Tibial artery (tissue), 4 donors: ENCODE results near the gene CFAP61.

Experiments
- DNase-seq, 2 donors: peaks; one replicate each; pipeline ENCODE4 v3.0.0-alpha.2; 2019
- H3K27ac ChIP-seq, 2 donors: fragments of 200-600 bp; sonication (generic) in 1 of 2; 1 replicate in 1 of 2; 2 replicates in 1 of 2; pipeline ENCODE4 v1.5.1; 2018 to 2019; ENCODE audit warnings: mild to moderate bottlenecking in 1 of 2
- H3K27me3 ChIP-seq, 2 donors: fragments of 200-600 bp; sonication (generic) in 1 of 2; one replicate each; pipeline versions ENCODE4 v1.5.1 to v1.6.0; 2016 to 2019
- H3K36me3 ChIP-seq, 3 donors: fragments of 200-600 bp; sonication (generic) in 2 of 3; one replicate each; pipeline ENCODE4 v1.5.1; 2016 to 2019; ENCODE audit warnings: mild to moderate bottlenecking in 2 of 3
- H3K4me1 ChIP-seq, 4 donors: fragments of 200-600 bp; sonication (generic) in 2 of 4; 1 replicate in 3 of 4; 2 replicates in 1 of 4; pipeline ENCODE4 v1.5.1; 2016 to 2019
- H3K4me3 ChIP-seq, 2 donors: fragments of 200-600 bp; sonication (generic) in 1 of 2; 1 replicate in 1 of 2; 2 replicates in 1 of 2; pipeline ENCODE4 v1.5.1; 2018 to 2019; ENCODE audit warnings: mild to moderate bottlenecking in 2 of 2
- H3K9me3 ChIP-seq, 3 donors: fragments of 200-600 bp; sonication (generic) in 1 of 3; one replicate each; pipeline ENCODE4 v1.5.1; 2016 to 2019
- CTCF ChIP-seq, 2 experiments: fragments of 200-600 bp in 1 of 2; fragments of 450-650 bp in 1 of 2; IDR thresholded peaks; one replicate each; pipeline ENCODE4 v1.5.1; 2017 to 2019; ENCODE audit warnings: antibody characterized with exemption in 2 of 2, mild to moderate bottlenecking in 1 of 2, moderate library complexity in 1 of 2
- intact Hi-C: fragments of 100-400 bp; cut with DNase I; formaldehyde crosslinking; loops from one replicate; pipeline ENCODE4 v1.15.0; 2023; ENCODE audit warnings: low total_unique reads

The CFAP61 gene

GRCh38 chr20:20359628-20360027 lies 307.3 kb downstream of the CFAP61 start:
- intact Hi-C loops: no loop called here
- TF ChIP-seq CTCF (IDR thresholded peaks at IDR 0.05): no peak
- DNase-seq: no peak
- Histone ChIP-seq H3K4me1 (peaks cover 0 to 14% (median 1%) of the 10 kb centered on the region in 4 donors), H3K4me3 (no peak overlapping the region), H3K27me3 (peaks cover 0 to 32% of the 10 kb centered on the region in 2 donors), H3K9me3 (no peaks in the 10 kb centered on the region), H3K27ac (no peak overlapping the region), H3K36me3 (no peaks in the 10 kb centered on the region)

GRCh38 chr20:20360464-20360863 lies 308.1 kb downstream of the CFAP61 start:
- H3K36me3 ChIP-seq: no peaks in the 10 kb centered on the region
- TF ChIP-seq CTCF (IDR thresholded peaks at IDR 0.05): peak; percentile 61 to 69
- peaks cover 0 to 40% of the 10 kb centered on the region in 2 donors for H3K27me3 ChIP-seq
- no peak for DNase-seq
- no peak overlapping the region for H3K4me3 ChIP-seq
- H3K4me1 ChIP-seq: peaks cover 0 to 19% (median 1%) of the 10 kb centered on the region in 4 donors
- H3K9me3 ChIP-seq: no peaks in the 10 kb centered on the region
- intact Hi-C loops: no loop called here
- no peak overlapping the region for H3K27ac ChIP-seq

- H3K27me3 ChIP-seq: peaks cover 0 to 64% of the 10 kb centered on the region in 2 donors
- no peak overlapping the region for H3K27ac ChIP-seq
- H3K36me3 ChIP-seq: no peaks in the 10 kb centered on the region
- no peak for DNase-seq
- no peak for TF ChIP-seq CTCF (IDR thresholded peaks at IDR 0.05)
- H3K9me3 ChIP-seq: no peaks in the 10 kb centered on the region
- no peak overlapping the region for H3K4me3 ChIP-seq
- peaks cover 0 to 33% (median 13%) of the 10 kb centered on the region in 4 donors for H3K4me1 ChIP-seq
- intact Hi-C loops: no loop called here
These were observed 310.6 kb downstream of the CFAP61 start for GRCh38 chr20:20362774-20363433.

- H3K36me3 ChIP-seq: no peaks in the 10 kb centered on the region
- no peak overlapping the region for H3K4me3 ChIP-seq
- H3K27me3 ChIP-seq: peaks cover 0 to 68% of the 10 kb centered on the region in 2 donors
- DNase-seq: no peak
- no peak for TF ChIP-seq CTCF (IDR thresholded peaks at IDR 0.05)
- no peak overlapping the region for H3K27ac ChIP-seq
- no peaks in the 10 kb centered on the region for H3K9me3 ChIP-seq
- intact Hi-C loops: no loop called here
- peaks cover 0 to 36% (median 14%) of the 10 kb centered on the region in 4 donors for H3K4me1 ChIP-seq
These were observed 311.1 kb downstream of the CFAP61 start for GRCh38 chr20:20363434-20363798.

GRCh38 chr20:20363799-20364592 lies 311.7 kb downstream of the CFAP61 start:
- DNase-seq: no peak
- H3K36me3 ChIP-seq: no peaks in the 10 kb centered on the region
- no peak for TF ChIP-seq CTCF (IDR thresholded peaks at IDR 0.05)
- H3K4me1 ChIP-seq: peaks cover 0 to 42% (median 19%) of the 10 kb centered on the region in 4 donors
- H3K27me3 ChIP-seq: peaks cover 0 to 74% of the 10 kb centered on the region in 2 donors
- intact Hi-C loops: no loop called here
- no peak overlapping the region for H3K4me3 ChIP-seq
- H3K9me3 ChIP-seq: no peaks in the 10 kb centered on the region
- no peak overlapping the region for H3K27ac ChIP-seq
